GM06990 (cell line): ENCODE measurements around the gene COMT.

Experiments used
- DNase-seq: peaks from one replicate; pipeline ENCODE4 v3.0.0-alpha.2; 2011; ENCODE audit not compliant: insufficient read length; ENCODE audit errors: extremely low read depth
- H3K27me3 ChIP-seq: replicated peaks from 2 replicates; pipeline ENCODE4 v1.6.0; 2011; ENCODE audit warnings: low read length; ENCODE audit not compliant: control insufficient read depth, insufficient read depth
- H3K36me3 ChIP-seq: 2 replicates; pipeline ENCODE4 v1.5.1; 2011; ENCODE audit warnings: low read length; ENCODE audit not compliant: control insufficient read depth, insufficient read depth
- H3K4me3 ChIP-seq: replicated peaks from 2 replicates; pipeline ENCODE4 v1.5.1; 2011; ENCODE audit warnings: low read depth, mild to moderate bottlenecking, control low read depth, low read length
- TF ChIP-seq, protein P1 (sequence below): IDR thresholded peaks from 2 replicates; pipeline ENCODE4 v1.5.1; 2011; ENCODE audit warnings: low read length, control low read depth, mild to moderate bottlenecking, inconsistent platforms; ENCODE audit not compliant: insufficient read depth, poor library complexity, severe bottlenecking

The COMT gene

GRCh38 chr22:19896665-19897355 is 44.8 kb upstream of the COMT start:
- H3K27me3 ChIP-seq = no peaks in the 10 kb centered on the region
- no peak for DNase-seq
- no peak overlapping the region for H3K4me3 ChIP-seq
- H3K36me3 ChIP-seq = no peaks in the 10 kb centered on the region; the same call in none of the 2 replicates
- TF ChIP-seq, protein P1, sequence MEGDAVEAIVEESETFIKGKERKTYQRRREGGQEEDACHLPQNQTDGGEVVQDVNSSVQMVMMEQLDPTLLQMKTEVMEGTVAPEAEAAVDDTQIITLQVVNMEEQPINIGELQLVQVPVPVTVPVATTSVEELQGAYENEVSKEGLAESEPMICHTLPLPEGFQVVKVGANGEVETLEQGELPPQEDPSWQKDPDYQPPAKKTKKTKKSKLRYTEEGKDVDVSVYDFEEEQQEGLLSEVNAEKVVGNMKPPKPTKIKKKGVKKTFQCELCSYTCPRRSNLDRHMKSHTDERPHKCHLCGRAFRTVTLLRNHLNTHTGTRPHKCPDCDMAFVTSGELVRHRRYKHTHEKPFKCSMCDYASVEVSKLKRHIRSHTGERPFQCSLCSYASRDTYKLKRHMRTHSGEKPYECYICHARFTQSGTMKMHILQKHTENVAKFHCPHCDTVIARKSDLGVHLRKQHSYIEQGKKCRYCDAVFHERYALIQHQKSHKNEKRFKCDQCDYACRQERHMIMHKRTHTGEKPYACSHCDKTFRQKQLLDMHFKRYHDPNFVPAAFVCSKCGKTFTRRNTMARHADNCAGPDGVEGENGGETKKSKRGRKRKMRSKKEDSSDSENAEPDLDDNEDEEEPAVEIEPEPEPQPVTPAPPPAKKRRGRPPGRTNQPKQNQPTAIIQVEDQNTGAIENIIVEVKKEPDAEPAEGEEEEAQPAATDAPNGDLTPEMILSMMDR = no peak

DNA sequence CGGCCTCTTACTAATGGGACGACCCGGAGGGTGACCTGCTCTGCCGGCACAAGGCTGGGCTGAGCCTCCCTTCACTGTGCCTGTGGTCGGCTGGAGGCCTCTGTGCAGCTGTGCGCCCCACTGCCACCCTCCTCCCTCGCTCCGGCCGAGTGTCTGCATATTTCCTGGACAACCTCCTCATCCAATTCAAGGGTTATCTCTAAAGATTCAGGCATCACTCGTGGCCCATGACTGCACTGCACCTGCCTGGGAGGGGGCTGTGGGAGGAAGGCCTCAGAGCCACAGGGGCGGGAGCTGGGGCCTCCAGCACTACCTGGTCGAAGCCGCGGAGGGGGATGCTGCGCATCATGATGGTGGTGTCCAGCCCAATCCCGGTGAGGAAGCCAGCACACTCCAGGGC is 43.8 kb upstream of the COMT start:
- H3K4me3 ChIP-seq = no peak overlapping the region
- DNase-seq = no peak
- H3K36me3 ChIP-seq = no peaks in the 10 kb centered on the region; the same call in none of the 2 replicates
- TF ChIP-seq, protein P1 = no peak
- no peaks in the 10 kb centered on the region for H3K27me3 ChIP-seq

GRCh38 chr22:19898145-19898544 is 43.4 kb upstream of the COMT start:
- TF ChIP-seq, protein P1 = no peak

DNA sequence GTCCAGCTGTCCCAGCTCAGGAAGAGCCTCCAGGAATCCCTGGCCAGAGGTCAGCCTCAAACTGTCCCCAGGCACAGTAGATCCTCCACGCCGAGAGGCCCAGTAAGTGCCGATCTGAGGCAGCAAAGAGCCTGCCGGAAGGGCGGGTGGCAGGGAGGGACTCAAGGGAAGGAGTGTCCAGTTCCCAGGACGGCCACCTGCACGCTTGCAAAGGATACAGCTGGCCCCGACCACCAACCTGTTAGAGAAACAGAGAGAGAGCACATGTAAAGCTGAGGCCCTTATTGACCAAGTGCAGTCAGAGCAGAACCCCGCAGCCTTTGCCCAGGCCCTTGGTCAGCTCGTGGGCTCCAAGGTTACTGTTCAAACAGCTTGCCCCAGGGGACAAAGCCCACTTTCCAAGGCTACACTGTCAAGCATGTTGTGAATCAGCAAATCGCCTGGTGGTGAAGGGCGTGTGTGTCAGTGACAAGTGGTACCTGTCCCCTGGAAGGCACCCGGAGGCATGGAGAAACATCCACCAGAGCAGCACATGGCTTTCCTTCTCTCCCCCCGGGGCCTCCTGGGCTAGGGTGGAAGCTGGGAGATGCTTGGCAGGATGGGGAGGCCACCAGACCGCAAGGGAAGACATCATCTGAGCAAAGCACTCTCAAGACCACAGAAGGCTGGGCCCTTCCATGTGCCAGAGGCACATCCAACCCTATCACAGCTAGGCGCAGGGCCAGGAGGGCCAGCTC is 42.6 kb upstream of the COMT start:
- Histone ChIP-seq H3K27me3 (no peaks in the 10 kb centered on the region), H3K4me3 (no peak overlapping the region), H3K36me3 (no peaks in the 10 kb centered on the region; the same call in none of the 2 replicates)
- TF ChIP-seq, protein P1 = no peak
- no peak for DNase-seq

More at GRCh38 chr22:19898145-19898544, 43.4 kb upstream of the COMT start:
- no peak for DNase-seq
- Histone ChIP-seq H3K27me3 (no peaks in the 10 kb centered on the region), H3K4me3 (no peak overlapping the region), H3K36me3 (no peaks in the 10 kb centered on the region; the same call in none of the 2 replicates)

DNA sequence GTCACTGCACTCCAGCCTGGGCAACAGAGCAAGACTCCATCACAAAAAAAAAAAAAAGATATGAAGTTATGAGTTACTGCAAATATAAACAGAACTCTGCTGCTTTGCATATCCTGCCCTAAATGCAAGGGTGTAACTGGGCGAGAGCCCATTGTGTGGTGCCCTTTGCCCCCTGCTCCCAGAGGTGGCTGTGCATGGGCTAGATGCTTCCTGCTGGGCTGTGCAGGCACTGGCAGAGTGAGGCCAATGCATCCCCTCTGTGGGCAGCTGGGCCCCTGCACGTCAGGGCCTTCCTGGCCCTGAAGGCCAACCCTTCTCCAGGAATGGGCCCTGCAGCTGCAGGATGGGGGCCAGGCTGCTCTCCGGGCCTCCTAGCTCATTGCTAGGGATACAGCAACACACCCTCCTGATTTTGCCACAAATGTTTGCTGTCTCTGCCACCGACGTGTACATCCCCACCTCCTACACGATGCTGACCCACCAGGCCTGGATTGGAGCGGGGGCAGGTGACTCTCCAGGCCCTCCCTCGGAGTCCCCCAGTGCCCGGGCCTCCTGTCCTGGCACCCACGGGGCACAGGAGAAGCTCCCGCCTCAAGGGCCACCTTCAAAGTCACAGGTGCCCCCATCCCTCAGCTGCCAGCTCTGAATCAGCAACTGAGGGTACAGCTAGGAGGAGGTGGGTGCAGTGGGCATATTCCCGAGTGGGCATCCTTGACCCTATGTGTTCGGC is 40.7 kb upstream of the COMT start:
- H3K4me3 ChIP-seq = no peak overlapping the region
- no peaks in the 10 kb centered on the region; the same call in 1 of the 2 replicates for H3K36me3 ChIP-seq
- no peak for DNase-seq
- TF ChIP-seq, protein P1 = no peak
- H3K27me3 ChIP-seq = no peaks in the 10 kb centered on the region
